Germinal center (tissue), 1 donor: Measurements from ENCODE around the gene TMEM94.

ENCODE experiments used
- DNase-seq: peaks from one replicate; pipeline ENCODE4 v3.0.0; 2012; ENCODE audit warnings: mixed read lengths, low spot score

Gene TMEM94

DNA sequence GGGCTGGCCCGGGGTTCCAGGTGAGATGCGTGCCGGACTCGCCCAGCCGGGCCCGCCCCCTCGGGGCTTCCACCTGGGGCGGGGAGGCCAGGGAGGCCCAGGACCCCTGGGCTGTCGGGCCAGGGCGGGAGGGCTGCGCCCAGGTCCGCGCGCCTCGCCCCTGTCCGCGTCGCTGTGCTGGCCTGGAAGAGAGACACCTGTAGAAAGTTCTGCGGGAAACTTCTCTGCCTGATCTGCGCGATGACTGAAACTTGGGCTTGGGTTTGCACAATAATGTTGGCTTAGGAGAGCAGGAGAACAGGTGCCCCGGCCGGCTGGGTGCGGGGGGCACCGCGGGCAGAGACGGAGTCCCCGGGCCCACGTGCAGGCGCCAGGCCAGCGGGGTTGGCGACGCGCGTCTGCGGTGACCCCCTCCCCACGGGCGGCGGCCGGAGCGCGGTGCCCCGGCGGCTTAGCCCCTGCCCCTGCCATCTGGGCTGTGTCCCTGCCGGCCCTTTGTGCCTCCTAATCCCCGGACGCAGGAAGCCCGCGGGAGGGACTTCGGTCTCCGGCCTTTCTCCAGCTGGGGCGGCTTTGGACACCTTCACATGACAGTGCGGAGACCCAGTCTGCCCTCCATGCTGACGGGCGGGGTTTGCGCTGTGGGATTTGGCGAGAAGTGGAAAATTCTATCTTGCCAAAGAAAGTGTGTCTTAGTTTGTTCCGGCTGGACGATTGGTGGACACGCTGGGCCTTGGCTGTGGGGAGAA, 69.5 kb downstream of the TMEM94 start:
- no peak for DNase-seq

DNA sequence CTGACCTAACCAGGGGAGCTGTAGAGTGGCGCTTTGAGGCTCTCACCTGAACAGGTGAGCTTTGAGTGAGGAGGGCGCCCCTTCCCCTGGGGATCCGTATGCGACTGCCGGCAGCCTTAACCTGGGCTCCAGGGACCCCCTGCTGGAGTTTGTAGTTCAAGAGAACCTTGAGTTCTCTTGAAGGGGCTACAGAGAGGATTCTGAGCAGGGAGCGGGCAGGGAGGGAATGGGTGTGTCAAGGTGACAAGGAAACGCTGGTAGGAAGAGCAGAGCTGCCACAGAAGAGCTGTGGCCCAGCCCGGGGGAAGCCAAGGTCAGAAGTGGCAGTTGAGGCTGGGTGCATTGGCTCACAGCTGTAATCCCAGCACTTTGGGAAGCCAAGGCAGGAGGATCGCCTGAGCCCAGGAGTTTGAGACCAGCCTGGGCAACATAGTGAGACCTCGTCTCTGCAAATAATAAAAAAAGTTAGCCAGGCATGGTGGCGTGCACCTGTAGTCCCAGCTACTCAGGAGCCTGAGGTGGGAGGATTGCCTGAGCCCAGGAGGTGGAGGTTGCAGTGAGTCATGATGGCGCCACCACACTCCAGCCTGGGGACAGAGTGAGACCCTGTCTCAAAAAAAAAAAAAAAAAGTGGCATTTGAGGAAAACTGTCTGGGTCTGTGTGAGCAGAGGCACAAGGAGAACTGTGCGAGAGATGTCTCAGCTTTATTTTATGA, 70.3 kb downstream of the TMEM94 start:
- no peak for DNase-seq

DNA sequence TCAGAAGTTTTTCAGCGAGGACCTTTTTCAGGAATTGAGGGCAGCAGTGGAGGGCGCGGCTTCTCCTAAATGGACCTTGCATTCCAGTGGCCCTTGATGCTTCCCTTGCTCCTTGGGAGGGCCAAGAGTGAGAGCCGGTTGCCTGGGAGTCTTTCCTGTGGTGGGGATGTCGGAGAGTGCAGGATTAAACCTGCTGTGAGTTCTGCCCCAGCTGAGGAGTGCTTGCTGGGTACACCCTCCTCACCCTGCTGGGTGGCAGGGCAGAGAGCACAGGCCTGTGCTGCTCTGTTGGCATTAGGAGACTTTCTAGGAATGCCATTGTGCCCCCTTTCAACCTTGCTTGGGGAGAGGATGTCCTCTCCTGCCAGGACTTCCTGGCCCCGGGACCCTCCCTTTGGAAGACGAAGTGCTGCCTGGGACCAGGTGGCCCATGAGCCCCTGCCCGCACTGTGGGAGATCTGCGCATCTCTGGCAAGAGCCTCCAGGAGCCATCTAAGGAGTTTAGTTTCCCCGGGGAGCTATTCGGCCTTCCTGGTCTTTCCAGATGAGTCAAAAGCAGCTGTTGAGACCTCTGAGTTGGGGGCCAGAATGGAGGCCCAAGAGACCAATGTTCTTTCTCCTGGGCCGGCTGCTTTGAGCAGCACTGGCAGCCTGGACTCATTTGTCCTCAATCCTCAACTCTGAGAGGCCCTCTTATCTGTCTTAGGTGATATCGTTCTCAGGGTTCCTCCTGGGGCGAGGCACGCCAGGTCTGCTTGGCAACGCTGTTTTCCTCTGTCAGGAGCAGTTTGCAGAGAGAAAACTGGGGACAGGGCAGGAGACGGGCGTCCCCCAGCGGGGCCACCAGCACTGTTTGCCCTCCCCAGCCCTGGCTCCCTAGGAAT, 74.6 kb downstream of the TMEM94 start:
- no peak for DNase-seq

DNA sequence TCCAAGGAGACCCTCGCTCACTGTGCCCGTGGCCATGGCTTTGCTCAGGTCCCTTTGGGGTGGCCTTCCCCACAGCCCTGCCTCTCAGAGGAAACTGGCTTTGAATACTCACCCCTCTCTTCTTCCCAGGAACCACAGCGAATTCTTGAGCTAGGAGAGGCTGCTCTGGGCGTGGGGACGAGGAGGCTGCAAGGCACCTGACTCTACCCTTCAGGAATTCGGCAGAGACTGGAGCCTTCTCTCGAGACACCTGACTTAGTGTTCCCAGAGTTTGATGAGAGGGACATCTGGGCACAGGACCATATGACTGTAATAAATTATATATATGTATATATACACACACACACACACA, 75.3 kb downstream of the TMEM94 start:
- no peak for DNase-seq

DNA sequence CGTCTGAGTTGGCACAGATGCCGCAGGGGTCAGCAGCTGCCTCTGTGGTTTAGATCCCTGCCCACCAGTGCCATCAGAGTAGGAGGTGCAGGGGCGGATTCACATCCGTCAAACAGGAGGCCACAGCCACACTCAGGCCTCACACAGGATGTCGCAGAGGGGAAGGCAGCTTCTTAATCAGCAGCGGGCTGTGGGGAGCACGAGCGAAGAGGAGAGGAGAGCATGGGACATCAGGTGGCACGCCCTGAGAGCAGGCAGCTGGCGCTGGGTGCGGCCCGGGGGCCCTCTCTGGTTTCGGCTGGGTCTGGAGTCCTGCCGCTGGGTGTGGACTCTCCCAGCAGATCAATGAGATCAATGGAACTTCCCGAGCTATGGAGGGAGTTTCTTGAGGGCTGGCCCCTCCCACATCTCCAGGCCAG, 78.7 kb downstream of the TMEM94 start:
- DNase-seq = no peak

DNA sequence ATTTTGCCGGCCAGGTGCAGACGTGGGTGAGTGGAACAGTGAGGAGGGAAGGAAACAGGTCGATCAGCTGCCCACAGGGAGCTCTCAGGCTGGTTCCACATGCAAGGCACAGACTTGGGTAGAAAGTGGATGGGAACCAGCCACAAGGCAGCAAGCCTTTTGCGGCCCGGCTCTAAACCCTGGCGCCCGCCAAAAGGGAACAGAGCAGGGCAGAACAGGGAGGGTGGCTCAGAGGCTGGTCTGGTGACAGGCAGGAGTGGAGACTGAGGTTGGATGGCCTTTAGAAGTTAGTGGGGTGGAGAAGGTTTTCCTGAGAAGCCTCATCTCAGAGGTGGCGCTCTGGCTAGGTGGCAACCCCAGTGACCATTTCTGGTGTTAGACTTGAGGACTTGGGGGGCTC, 79.4 kb downstream of the TMEM94 start:
- DNase-seq = no peak

DNA sequence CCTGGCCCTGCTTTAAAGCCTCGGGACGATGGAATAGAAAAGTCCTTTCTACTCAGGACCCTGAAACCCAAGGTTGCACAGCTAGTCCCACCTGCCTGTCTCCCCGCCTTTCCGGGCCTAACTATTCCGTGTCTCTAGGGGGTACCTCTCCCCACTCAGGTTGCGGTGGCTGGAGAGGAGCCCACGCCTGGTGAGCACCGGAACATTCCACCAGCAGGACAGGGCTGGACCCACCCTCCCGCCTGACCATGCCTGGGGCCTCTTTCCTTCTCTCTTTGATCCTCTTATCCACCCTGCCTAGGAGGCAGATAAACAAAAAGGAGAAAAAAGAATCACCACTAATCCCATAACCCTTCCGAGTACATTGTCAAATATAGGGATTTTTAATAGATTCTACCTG, 79.9 kb downstream of the TMEM94 start:
- no peak for DNase-seq

DNA sequence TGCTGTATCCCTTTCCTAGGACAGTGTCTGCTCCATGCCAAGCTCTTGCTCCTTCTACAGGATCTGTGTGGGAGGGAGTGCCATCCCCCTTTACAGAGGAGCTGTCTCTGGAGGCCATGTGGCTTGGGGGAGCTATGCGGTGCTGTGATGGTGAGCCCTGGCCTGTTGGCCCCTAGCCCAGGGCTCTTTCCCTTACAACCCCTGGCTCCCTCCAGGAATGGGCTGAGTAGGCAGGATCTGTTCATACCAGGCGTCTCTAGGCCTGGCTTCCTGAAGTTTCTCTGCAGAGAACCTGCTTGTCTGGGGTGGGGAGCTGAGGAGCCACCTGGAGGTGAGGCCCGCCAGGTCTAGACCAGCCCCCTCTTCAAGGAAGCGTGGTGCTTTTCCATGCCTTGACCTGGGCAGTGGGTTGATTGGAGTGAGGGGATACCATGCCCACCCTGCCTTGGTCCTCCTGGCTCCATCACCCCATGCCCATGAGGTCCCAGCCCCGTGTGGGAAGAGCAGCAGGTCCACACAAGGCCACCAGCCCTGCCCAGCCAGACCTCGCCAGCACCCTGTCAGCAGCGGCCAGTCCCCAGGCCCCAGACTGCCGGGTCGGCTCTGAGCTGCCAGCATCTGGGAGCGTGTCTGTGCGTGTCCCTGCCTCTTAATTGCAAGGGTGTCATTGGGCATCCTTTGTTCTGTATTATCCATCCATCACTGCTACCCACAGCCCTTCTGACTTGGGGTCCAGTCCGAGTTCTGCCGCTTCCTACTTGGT, 83.7 kb downstream of the TMEM94 start:
- DNase-seq = no peak

DNA sequence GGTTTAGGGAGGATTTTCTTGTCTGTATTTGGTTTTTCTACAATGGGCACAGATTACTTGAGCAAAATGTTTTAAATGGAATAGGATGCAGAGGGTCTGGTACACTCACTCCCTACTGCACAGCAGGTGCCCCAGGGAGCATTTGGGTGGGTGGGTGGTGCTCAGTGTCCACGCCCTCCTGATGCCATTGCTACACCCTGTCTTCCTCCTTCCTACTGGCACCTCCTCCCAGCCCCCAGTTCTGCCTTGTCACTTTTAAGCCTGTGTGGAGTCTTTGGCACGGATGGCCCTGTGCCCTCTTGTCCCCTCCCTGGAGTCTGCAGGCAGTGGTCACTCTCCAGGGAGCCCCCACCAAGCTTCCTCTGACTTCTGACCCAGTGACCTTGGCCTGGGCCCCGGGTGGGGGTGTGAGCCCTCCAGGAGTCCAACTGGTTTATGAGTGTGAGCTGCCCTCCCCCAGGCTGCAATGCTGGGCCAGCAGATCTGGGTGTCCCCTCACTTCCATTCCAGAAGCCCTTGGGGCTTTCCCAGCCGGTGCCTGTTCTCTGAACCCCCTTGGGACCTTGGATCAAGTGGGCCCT, 84.6 kb downstream of the TMEM94 start:
- no peak for DNase-seq

DNA sequence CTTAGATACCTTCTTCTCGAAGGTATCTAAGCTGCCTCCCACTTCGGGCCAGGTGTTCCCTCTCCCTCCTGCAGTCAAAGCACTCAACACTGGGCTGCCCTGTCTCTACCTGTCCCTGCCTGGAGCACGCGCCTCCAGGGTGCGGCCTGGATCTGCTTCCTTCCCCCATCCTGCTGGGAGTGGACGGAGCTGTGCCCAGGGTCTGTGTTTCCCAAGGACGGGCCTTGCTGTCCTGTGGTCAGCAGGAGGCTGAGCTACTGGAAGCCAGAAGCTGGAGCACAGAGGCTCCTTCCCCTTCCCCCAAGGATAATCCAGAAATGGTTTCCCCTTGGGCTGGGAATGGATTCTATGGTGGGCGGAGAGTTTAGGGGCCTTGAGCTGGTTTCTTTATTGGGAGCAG, 85.8 kb downstream of the TMEM94 start:
- no peak for DNase-seq

DNA sequence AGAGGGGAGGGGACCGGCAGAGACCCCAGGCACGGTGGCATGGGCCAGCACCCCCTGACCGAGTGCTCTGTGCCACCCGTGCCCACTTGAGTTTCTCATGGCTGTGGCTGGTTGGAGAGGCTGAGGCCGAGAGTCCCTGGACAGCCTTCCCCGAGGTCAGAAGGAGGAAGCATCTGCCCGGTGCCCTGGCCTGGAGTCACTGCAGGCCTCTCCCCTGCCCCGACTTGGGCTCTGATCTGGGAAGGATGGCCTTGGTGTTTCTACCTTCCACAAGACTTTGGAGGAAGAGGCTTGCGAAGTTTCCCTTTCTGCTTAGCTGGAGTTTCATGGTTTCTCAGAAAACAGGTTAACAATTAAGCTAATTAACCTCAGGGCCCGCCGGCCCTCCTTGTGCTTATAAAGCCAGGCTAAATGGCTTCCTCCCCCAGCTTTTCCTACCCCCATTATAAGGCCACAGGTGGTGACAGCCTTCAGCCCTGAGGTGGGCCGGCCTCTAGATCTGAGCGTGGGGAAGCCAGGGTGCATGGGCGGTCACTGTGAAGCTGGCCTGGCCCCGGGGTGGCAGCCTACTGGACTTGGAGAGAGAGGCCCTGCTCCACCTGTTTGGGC, 86.4 kb downstream of the TMEM94 start:
- no peak for DNase-seq

DNA sequence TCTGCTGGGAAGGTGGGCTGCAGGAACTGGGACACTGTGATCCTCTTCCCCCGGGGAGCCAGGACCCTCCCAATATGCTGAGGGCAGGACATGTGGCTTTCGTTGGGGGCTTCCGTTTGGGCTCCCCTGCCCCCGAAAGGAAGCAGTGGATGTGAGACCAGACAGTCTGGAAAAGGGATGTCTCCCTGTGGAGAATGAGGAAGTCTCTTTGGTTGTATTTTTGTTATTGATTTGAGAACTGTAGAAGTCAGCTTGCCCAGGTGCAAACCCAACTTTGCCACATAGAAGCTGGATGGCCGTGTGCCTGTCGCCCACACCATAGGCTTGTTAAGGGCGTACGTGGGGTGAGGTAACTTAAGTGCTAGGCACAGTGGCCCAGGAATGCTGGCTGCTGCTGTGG, 87.8 kb downstream of the TMEM94 start:
- no peak for DNase-seq

DNA sequence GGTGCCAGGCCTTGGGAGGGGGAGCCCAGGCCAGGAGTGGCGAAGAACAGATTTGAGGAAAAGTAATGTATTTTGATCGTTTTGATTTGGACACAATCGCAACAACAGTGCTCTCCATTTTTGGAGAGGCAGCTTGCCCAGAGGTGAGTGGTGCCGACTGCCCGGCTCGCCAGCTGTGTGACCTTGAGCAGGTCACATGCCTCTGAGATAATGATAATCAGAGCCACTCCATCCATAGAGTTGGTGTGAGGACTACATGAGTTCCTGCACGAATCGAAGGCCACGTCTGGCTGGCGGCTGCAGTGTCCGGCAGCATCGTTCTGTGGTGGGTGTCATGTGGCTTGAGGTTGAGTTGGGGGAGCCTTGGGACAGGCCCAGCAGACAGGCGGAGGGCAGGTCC, 89.7 kb downstream of the TMEM94 start:
- DNase-seq = no peak

DNA sequence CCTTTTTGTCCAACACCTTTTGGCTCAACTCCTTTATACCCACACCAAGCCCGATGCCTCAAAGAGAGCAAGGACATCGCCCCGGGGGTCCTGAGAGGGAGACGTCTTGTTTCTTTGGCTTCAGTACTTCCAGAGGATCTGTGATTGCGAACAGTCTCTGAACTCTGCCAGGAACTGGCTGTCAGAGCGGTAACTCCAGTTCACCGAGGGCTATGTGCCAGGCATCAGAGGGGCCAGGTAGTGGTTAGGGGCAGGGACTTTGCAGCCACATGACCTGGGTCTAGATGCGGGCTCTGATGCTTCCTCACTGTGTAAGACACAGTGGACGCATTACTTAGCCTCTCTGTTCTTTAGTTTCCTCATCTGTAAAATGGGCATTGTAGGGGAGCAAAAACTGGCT, 90.7 kb downstream of the TMEM94 start:
- DNase-seq = no peak

DNA sequence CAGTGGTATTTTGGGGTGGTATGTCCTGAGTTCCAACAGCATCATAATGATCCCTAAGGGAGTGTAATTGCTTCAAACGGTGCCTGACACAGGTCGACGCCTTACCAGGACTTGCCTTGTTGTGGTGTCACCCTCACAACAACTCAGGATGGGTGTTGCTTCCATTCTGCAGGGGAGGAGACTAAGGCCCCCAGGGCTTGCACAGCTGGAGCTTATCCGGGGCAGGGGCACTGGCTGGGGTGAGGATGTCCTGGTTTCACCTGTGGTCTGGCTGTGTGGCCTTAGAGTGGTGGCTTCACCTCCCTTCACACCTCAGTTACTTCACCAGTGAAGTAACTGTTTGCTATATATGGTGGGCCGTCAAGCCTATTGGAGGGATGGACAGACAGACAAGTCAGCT, 92.4 kb downstream of the TMEM94 start:
- no peak for DNase-seq
